A673 (cell line): ENCODE measurements around the gene SULT1A2. TPM values are rescaled to one million over a fixed set of nuclear protein-coding genes. Genes with fewer than 3 reads are reported as not detected.

Experiments
- BruUV-seq: library from RNA; stranded (reverse); fragments of 400-500 nt; replicated peaks from 2 replicates; lab custom pipeline; 2021; lab: Mats Ljungman, UMichigan
- CTCF ChIA-PET: fragments of 300-600 bp; sonication (Branson Sonifier 250); formaldehyde crosslinking; loops from one replicate; lab custom pipeline; 2022; ENCODE audit warnings: antibody characterized with exemption; lab: Charles Lee
- POLR2A ChIA-PET: fragments of 300-600 bp; sonication (Branson Sonifier 250); formaldehyde crosslinking; loops from one replicate; lab custom pipeline; 2022; ENCODE audit warnings: antibody characterized with exemption; ENCODE audit not compliant: low non-redundant PET; lab: Charles Lee
- DNase-seq: peaks from one replicate; pipeline ENCODE4 v3.0.0-alpha.2; 2015; ENCODE audit warnings: low spot score
- H3K27ac ChIP-seq: fragments of 200-600 bp; sonication (generic); 2 replicates; pipeline ENCODE4 v1.5.1; 2016; ENCODE audit warnings: mixed run types, low read depth, mild to moderate bottlenecking, mixed read lengths, antibody characterized with exemption, low read length; ENCODE audit not compliant: poor library complexity, severe bottlenecking
- H3K27me3 ChIP-seq: fragments of 200-600 bp; sonication (generic); replicated peaks from 2 replicates; pipeline ENCODE4 v1.6.1; 2017; ENCODE audit warnings: mixed run types, low read depth, mild to moderate bottlenecking, mixed read lengths, antibody characterized with exemption, low read length; ENCODE audit not compliant: insufficient read depth, poor library complexity
- H3K36me3 ChIP-seq: fragments of 200-600 bp; sonication (generic); 2 replicates; pipeline ENCODE4 v1.6.1; 2016; ENCODE audit warnings: mixed run types, mild to moderate bottlenecking, mixed read lengths, antibody characterized with exemption, low read length; ENCODE audit not compliant: insufficient read depth, poor library complexity, severe bottlenecking
- H3K4me1 ChIP-seq: fragments of 200-600 bp; sonication (generic); 2 replicates; pipeline ENCODE4 v1.6.1; 2017; ENCODE audit warnings: mixed run types, mild to moderate bottlenecking, mixed read lengths, antibody characterized with exemption, low read length; ENCODE audit not compliant: insufficient read depth, poor library complexity, severe bottlenecking
- H3K4me3 ChIP-seq: fragments of 200-600 bp; sonication (generic); 2 replicates; pipeline ENCODE4 v1.5.1; 2016; ENCODE audit warnings: low read depth, mixed run types, mild to moderate bottlenecking, mixed read lengths, low read length; ENCODE audit not compliant: poor library complexity, severe bottlenecking
- H3K9me3 ChIP-seq: fragments of 200-600 bp; sonication (generic); 2 replicates; pipeline ENCODE4 v1.6.1; 2016; ENCODE audit warnings: mixed run types, low read depth, mild to moderate bottlenecking, mixed read lengths, antibody characterized with exemption, low read length; ENCODE audit not compliant: poor library complexity, severe bottlenecking
- EZH2 ChIP-seq: fragments of 200-600 bp; sonication (generic); IDR thresholded peaks from 2 replicates; pipeline ENCODE4 v1.6.1; 2017; ENCODE audit warnings: borderline replicate concordance, low read depth, mild to moderate bottlenecking, mixed read lengths, antibody characterized with exemption, low read length; ENCODE audit not compliant: poor library complexity, severe bottlenecking
- intact Hi-C: fragments of 100-400 bp; cut with micrococcal nuclease; formaldehyde crosslinking; loops from one replicate; pipeline ENCODE4 v1.10.0; 2022; ENCODE audit not compliant: unreplicated experiment
- total RNA-seq: library from RNA; stranded (reverse); gene quantifications from 2 replicates; pipeline ENCODE4 v1.2.3, GENCODE V29; 2021
- TF ChIP-seq, protein P1 (sequence below): fragments of 300-800, 200-600 bp; sonication (generic); conservative IDR thresholded peaks from 2 replicates; pipeline ENCODE4 v1.5.1; 2017; ENCODE audit warnings: low read depth, mild to moderate bottlenecking, antibody characterized with exemption, low read length, moderate library complexity, mixed read lengths

SULT1A2 gene
- total RNA-seq, 1 experiment from 2014 or later: 1.6 TPM

DNA sequence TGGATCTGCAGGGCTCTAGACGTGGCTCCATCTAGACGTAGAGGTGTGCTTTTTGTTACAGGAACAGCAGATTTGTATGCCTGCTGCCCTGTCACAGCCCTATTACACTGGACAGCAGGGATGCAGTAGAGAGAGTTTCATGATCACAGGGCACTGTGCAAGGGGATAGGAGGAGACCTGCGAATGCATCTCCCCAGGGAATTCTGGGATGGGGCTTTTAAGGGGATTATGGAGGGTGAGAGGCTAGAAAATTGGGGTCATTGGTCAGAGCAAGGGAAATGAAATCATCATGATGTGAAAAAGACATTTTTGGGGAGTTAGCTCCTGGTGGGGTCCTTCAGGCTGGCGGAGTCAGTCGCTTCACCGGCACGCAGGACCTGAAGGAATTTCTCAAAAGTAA lies 54.2 kb downstream of the SULT1A2 start:
- TF ChIP-seq, protein P1, sequence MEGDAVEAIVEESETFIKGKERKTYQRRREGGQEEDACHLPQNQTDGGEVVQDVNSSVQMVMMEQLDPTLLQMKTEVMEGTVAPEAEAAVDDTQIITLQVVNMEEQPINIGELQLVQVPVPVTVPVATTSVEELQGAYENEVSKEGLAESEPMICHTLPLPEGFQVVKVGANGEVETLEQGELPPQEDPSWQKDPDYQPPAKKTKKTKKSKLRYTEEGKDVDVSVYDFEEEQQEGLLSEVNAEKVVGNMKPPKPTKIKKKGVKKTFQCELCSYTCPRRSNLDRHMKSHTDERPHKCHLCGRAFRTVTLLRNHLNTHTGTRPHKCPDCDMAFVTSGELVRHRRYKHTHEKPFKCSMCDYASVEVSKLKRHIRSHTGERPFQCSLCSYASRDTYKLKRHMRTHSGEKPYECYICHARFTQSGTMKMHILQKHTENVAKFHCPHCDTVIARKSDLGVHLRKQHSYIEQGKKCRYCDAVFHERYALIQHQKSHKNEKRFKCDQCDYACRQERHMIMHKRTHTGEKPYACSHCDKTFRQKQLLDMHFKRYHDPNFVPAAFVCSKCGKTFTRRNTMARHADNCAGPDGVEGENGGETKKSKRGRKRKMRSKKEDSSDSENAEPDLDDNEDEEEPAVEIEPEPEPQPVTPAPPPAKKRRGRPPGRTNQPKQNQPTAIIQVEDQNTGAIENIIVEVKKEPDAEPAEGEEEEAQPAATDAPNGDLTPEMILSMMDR: no peak
- TF ChIP-seq EZH2: no peak
- CTCF ChIA-PET: no interaction called here
- intact Hi-C loops: no loop called here
- Histone ChIP-seq H3K9me3 (no peaks in the 10 kb centered on the region), H3K27me3 (no peaks in the 10 kb centered on the region), H3K4me1 (no peaks in the 10 kb centered on the region), H3K36me3 (no peaks in the 10 kb centered on the region), H3K27ac (no peak overlapping the region), H3K4me3 (no peak overlapping the region)
- DNase-seq: no peak
- BruUV-seq: no TSS peak
- POLR2A ChIA-PET: no interaction called here

Other genes starting within 250 kb of the SULT1A2 start
- 1.6 and 2.6 TPM in 2 replicates for gene NPIPB6, start 233.5 kb downstream of the SULT1A2 start, total RNA-seq
- gene EIF3CL, start 193.2 kb downstream of the SULT1A2 start, total RNA-seq: 53.7 and 109 TPM in 2 replicates
- gene NPIPB7, start 124.7 kb downstream of the SULT1A2 start, total RNA-seq: not detected in 2 replicates
- 31.4 and 37.3 TPM in 2 replicates for gene CLN3, start 105.0 kb downstream of the SULT1A2 start, total RNA-seq
- gene APOBR, start 102.4 kb downstream of the SULT1A2 start, total RNA-seq: not detected in 2 replicates
- gene IL27, start 90.2 kb downstream of the SULT1A2 start, total RNA-seq: not detected in 2 replicates
- gene NUPR1, start 58.1 kb downstream of the SULT1A2 start, total RNA-seq: 0.19 and 0.76 TPM in 2 replicates
- gene SGF29, start 43.1 kb downstream of the SULT1A2 start, total RNA-seq: 35.2 and 42.3 TPM in 2 replicates
- 8.9 and 10.8 TPM in 2 replicates for gene SULT1A1, start 13.0 kb upstream of the SULT1A2 start, total RNA-seq
- not detected in 2 replicates for gene NPIPB8, start 41.0 kb upstream of the SULT1A2 start, total RNA-seq
- 824 and 839 TPM in 2 replicates for gene EIF3C, start 114.4 kb upstream of the SULT1A2 start, total RNA-seq
- 0.92 and 2.1 TPM in 2 replicates for gene NPIPB9, start 154.7 kb upstream of the SULT1A2 start, total RNA-seq
- gene ATXN2L, start 225.9 kb upstream of the SULT1A2 start, total RNA-seq: 330 and 335 TPM in 2 replicates
- 228 and 244 TPM in 2 replicates for gene TUFM, start 249.3 kb upstream of the SULT1A2 start, total RNA-seq